Osteoblast (primary cell): ENCODE results near the gene ABHD15. TPM values are rescaled to one million over a fixed set of nuclear protein-coding genes. Genes with fewer than 3 reads are reported as not detected.

Source experiments
- DNase-seq: peaks from one replicate; pipeline ENCODE4 v3.0.0; 2011; ENCODE audit warnings: low spot score, mixed read lengths; ENCODE audit not compliant: insufficient read length; ENCODE audit errors: missing footprints
- H2AFZ ChIP-seq: 2 replicates; pipeline ENCODE4 v1.6.0; 2011; ENCODE audit warnings: mild to moderate bottlenecking, low read length
- H3K27ac ChIP-seq: 2 replicates; pipeline ENCODE4 v1.5.1; 2011; ENCODE audit warnings: mild to moderate bottlenecking, low read depth, low read length, moderate library complexity
- H3K27me3 ChIP-seq: 2 replicates; pipeline ENCODE4 v1.6.0; 2012; ENCODE audit warnings: mild to moderate bottlenecking, control low read depth, inconsistent platforms, low read length, moderate library complexity; ENCODE audit not compliant: insufficient read depth
- H3K36me3 ChIP-seq: 2 replicates; pipeline ENCODE4 v1.5.1; 2011; ENCODE audit warnings: mild to moderate bottlenecking, low read length, control low read depth, moderate library complexity; ENCODE audit not compliant: insufficient read depth
- H3K4me1 ChIP-seq: 2 replicates; pipeline ENCODE4 v1.5.1; 2011; ENCODE audit warnings: mild to moderate bottlenecking, low read length, control low read depth, moderate library complexity; ENCODE audit not compliant: insufficient read depth
- H3K4me2 ChIP-seq: 2 replicates; pipeline ENCODE4 v1.6.0; 2011; ENCODE audit warnings: mild to moderate bottlenecking, low read length; ENCODE audit not compliant: insufficient read depth
- H3K4me3 ChIP-seq: fragments of 200-600 bp; sonication (generic); 3 replicates; pipeline ENCODE4 v1.5.1; 2012; ENCODE audit warnings: mild to moderate bottlenecking, low read length, inconsistent platforms; ENCODE audit not compliant: insufficient read depth
- H3K79me2 ChIP-seq: 2 replicates; pipeline ENCODE4 v1.6.0; 2012; ENCODE audit warnings: mild to moderate bottlenecking, low read length, control low read depth, inconsistent platforms; ENCODE audit not compliant: insufficient read depth
- H3K9me3 ChIP-seq: 2 replicates; pipeline ENCODE4 v1.5.1; 2011; ENCODE audit warnings: low read depth, low read length, control low read depth
- H4K20me1 ChIP-seq: 2 replicates; pipeline ENCODE4 v1.6.0; 2012; ENCODE audit warnings: mild to moderate bottlenecking, low read length, control low read depth; ENCODE audit not compliant: insufficient read depth
- CTCF ChIP-seq: IDR thresholded peaks from 2 replicates; pipeline ENCODE4 v1.5.1; 2011; ENCODE audit warnings: mild to moderate bottlenecking, low read depth, low read length, moderate library complexity; ENCODE audit errors: extremely low read depth
- total RNA-seq: library from RNA; depleted of rRNA; stranded (reverse); fragments of >200 nt; gene quantifications from 2 replicates; pipeline ENCODE4 v1.2.3, GENCODE V29; 2012

The ABHD15 gene
- total RNA-seq, 1 donor = 9.4 TPM

DNA sequence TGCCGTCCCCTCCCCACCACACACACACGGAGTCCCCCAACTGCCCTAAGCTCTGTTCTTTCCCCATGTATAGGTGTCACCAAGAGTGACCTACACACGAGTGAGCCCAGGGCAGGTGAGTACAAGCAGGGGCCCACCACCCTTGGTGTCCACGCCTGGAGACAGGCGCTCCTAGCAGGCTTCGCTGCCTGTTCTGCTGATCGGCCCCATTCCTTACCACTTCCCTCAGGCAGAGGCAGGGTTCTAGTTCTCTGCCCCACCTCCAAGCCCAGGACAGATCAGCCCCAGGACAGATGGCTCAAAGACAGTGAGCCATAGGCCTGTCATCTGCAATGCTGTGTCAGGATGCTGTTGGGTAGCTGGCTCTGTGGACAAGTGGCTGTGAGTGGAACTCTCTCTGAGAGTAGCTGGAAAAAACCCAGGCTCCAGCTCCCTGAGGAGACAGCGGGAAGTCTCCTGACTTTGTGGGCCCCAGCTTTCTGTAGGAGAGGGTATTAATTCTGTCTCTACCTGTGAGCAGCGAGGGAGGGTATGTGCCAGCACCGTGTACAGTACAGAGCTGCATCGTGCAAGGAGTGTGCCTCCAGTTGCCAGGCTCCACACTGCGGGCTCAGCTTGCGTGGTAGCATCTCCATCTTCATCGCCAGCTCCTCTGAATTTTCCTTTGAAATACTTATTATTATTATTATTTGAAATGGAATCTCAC, 2.6 kb upstream of the ABHD15 start:
- peaks cover 2% of the 10 kb centered on the region for H3K79me2 ChIP-seq
- H3K27ac ChIP-seq = peak overlapping the region; percentile 37
- H3K4me1 ChIP-seq = peaks cover 27% of the 10 kb centered on the region
- peak; percentile 94 for DNase-seq
- no peaks in the 10 kb centered on the region for H3K27me3 ChIP-seq
- H4K20me1 ChIP-seq = no peaks in the 10 kb centered on the region
- H3K36me3 ChIP-seq = peaks cover 20% of the 10 kb centered on the region
- peak overlapping the region; percentile 82 for H2AFZ ChIP-seq
- peak overlapping the region; percentile 80 for H3K4me3 ChIP-seq
- no peak for TF ChIP-seq CTCF
- H3K9me3 ChIP-seq = no peaks in the 10 kb centered on the region
- peak overlapping the region; percentile 89 for H3K4me2 ChIP-seq

DNA sequence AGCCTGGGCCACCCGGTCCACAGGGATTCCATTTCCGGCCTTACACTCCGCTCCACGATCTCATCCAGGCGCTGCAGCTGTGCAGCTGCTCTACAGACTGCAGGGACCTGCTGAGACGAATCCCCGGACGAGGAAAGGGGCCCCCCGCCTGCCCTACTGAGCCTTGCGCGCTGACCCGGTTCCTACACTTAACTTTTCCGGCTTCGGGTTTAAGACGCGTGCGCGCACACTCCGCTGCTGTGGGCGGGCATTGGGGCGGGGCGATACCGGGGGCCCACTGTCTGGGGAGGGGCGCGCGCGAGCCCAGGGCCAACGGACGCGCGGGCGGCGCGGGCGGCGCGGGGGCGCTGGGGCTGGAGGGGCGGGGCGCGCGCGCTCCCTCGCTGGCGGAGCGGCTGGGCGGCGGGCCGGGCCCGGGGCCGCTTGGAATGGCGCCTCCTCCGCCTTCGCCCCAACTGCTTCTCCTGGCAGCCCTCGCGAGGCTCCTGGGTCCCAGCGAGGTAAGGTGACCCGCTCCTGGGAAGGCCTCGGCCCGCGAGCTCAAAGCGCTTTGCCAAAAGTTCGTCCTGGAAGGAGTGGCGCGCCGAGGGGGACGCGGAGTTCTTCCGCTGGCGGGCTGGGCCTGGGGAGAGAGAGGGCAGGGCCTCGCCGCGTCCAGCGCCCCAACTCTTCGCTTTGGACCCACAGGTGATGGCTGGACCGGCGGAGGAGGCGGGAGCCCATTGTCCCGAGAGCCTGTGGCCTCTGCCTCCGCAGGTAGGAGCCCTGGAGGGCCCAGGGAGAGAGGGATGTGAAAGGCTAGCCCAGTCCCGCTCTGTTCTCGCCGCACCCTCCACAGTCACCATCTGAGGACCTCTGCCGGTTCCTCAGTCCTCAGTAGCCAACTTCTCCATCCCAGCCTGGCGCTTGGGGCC, 1.8 kb upstream of the ABHD15 start, which contains the start of gene TP53I13:
Gene TP53I13, plus strand, starts transcription at position 371 of the 914 bp plus-strand sequence. Its CDS starts 58 bp downstream, at position 429.
- peak within 1 kb of the TSS; percentile 37 for H3K27ac ChIP-seq
- TF ChIP-seq CTCF = no peak
- H3K4me1 ChIP-seq = peaks cover 27% of the 10 kb centered on the region
- peaks cover 2% of the 10 kb centered on the region for H3K79me2 ChIP-seq
- H3K36me3 ChIP-seq = peaks cover 12% of the 10 kb centered on the region
- H3K27me3 ChIP-seq = no peaks in the 10 kb centered on the region
- no peaks in the 10 kb centered on the region for H3K9me3 ChIP-seq
- H3K4me2 ChIP-seq = peak within 1 kb of the TSS; percentile 90
- peak within 1 kb of the TSS; percentile 80 for H3K4me3 ChIP-seq
- peak within 1 kb of the TSS; percentile 84 for H2AFZ ChIP-seq
- peak; percentile 98 for DNase-seq
- no peaks in the 10 kb centered on the region for H4K20me1 ChIP-seq

- Histone ChIP-seq H3K9me3 (no peaks in the 10 kb centered on the region), H3K27ac (no peak overlapping the region), H3K4me2 (peak overlapping the region; percentile 90), H3K27me3 (no peaks in the 10 kb centered on the region), H4K20me1 (no peaks in the 10 kb centered on the region), H3K36me3 (peaks cover 8% of the 10 kb centered on the region), H3K4me3 (peak overlapping the region; percentile 80), H3K79me2 (peaks cover 2% of the 10 kb centered on the region), H2AFZ (peak overlapping the region; percentile 84), H3K4me1 (peaks cover 23% of the 10 kb centered on the region)
- peak; percentile 24 for TF ChIP-seq CTCF
- peak; percentile 98 for DNase-seq
These were observed 905 bp upstream of the ABHD15 start for GRCh38 chr17:29567554-29568330.
